ENCODE data around the gene SATB2. TPM values are rescaled to one million over a fixed set of nuclear protein-coding genes. Genes with fewer than 3 reads are reported as not detected.

SATB2 gene
- 3.2 and 19.1 TPM in 2 replicates for total RNA-seq (ENCODE audit: low replicate concordance)
- long read RNA-seq: 0 reads

DNA sequence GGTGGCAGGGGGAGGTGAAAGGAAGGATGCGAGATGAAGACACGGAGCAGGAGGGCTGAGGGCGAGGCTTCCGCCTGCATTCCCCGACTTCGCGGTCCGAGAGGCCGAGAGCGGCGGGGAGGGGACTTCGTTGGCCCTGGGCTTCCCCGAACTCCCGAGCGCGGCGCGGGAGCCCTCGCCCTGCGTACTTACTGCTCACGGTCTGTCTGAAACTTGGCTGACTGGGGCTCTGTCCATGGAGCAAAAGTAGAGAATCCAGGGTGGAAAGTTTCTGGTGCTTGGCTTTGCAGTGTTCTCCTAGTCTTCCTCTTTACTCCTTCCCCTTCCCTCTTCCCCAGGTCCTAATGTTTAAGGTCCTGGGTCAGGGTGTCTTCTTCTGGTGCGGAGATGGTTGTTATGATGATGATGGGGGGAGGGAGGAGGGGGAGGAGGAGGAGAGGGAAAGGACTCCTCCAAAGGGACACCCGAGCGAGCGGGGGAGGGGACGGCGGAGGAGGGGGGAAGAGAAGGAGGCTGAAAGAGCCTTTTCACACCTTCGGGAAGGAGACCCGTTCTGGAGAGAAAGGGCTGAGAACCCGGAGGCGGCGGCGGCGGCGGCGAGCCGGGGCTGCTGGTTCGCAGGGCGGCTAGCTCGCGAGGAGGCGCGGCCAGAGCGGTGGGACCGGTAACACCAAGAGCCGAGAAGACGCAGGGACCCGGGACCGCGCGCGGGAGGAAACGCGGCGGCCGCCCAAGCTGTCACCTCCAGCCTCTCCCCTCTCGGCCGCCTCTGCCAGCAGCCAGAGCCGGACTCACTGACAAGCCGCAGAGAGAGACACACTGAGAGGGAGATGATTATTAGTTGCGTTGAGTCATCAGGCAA, at the start of gene SATB2:
Gene SATB2 (minus strand): TSS at position 793 of the 862 bp plus-strand sequence. CDS start 1,902 bp downstream, outside the sequence.
- TF ChIP-seq, protein P1, sequence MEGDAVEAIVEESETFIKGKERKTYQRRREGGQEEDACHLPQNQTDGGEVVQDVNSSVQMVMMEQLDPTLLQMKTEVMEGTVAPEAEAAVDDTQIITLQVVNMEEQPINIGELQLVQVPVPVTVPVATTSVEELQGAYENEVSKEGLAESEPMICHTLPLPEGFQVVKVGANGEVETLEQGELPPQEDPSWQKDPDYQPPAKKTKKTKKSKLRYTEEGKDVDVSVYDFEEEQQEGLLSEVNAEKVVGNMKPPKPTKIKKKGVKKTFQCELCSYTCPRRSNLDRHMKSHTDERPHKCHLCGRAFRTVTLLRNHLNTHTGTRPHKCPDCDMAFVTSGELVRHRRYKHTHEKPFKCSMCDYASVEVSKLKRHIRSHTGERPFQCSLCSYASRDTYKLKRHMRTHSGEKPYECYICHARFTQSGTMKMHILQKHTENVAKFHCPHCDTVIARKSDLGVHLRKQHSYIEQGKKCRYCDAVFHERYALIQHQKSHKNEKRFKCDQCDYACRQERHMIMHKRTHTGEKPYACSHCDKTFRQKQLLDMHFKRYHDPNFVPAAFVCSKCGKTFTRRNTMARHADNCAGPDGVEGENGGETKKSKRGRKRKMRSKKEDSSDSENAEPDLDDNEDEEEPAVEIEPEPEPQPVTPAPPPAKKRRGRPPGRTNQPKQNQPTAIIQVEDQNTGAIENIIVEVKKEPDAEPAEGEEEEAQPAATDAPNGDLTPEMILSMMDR (conservative IDR thresholded peaks at IDR 0.05): no peak
- H3K27ac Mint-ChIP-seq: peak within 1 kb of the TSS; percentile 79

DNA sequence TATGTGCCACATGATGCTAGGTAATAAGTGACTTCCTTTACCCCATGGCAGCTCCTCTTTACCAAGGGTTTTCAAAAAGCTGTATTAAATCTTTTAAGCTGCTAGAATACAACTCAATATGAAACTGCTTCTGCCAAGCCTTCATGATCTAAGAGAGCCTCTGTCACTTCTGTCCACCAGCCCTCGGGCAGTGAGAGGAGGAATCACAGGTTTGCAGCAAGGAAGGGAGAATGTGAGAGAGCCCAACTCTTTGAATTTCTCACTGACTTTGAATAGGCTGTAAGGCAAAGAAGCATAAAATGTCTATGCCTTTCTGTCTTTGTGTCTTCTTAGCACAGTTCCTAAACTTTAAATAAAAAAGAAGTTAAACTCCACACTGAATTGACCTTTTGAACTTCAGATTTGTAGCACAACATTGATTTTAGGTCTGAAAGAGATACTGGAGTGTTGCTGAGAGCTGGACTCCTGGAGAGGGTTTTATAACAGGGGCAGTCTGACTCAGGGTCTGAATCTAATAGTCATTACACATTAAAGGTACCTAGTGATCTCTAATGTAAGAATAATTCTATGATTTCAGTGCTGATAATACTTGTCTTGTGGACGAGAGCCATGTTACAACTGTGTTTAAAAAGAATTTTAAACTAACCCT, 48.1 kb upstream of the SATB2 start:
- no peak for DNase-seq (ENCODE audit: extremely low spot score, unreplicated experiment)
- H3K9me3 Mint-ChIP-seq: no peaks in the 10 kb centered on the region
- TF ChIP-seq, protein P1 (conservative IDR thresholded peaks at IDR 0.05): no peak
- no peaks in the 10 kb centered on the region for H3K27me3 Mint-ChIP-seq
- no peak overlapping the region for H3K27ac Mint-ChIP-seq
- H3K4me1 Mint-ChIP-seq (ENCODE audit: unreplicated experiment): no peaks in the 10 kb centered on the region
- H3K36me3 Mint-ChIP-seq: no peaks in the 10 kb centered on the region
- H3K4me3 Mint-ChIP-seq: no peak overlapping the region

More for the DNA sequence above, at the start of gene SATB2:
- no peak for DNase-seq (ENCODE audit: extremely low spot score, unreplicated experiment)
- H3K9me3 Mint-ChIP-seq: no peaks in the 10 kb centered on the region
- peaks cover 77% of the 10 kb centered on the region for H3K27me3 Mint-ChIP-seq
- H3K4me3 Mint-ChIP-seq: peak within 1 kb of the TSS; percentile 92
- peaks cover 16% of the 10 kb centered on the region for H3K4me1 Mint-ChIP-seq (ENCODE audit: unreplicated experiment)
- no peaks in the 10 kb centered on the region for H3K36me3 Mint-ChIP-seq

DNA sequence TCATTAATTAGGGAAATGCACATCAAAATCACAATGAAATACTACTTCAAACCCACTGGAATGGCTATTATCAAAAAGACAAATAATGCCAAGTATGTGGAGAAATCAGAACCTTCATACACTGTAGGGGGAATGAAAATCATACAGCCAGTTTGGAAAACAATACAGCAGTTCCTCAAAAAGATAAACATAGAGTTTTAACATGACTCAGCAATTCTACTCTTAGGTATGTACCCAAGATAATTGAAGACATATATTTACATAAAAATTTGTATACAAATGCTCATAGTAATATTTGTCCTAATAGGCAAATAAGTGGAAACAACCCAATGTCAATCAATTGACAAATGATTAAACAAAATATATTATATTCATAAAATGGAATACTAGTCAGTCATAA, 45.4 kb upstream of the SATB2 start:
- Mint-ChIP-seq H3K4me1 (ENCODE audit: unreplicated experiment) (no peaks in the 10 kb centered on the region), H3K27ac (no peak overlapping the region), H3K4me3 (no peak overlapping the region)

DNA sequence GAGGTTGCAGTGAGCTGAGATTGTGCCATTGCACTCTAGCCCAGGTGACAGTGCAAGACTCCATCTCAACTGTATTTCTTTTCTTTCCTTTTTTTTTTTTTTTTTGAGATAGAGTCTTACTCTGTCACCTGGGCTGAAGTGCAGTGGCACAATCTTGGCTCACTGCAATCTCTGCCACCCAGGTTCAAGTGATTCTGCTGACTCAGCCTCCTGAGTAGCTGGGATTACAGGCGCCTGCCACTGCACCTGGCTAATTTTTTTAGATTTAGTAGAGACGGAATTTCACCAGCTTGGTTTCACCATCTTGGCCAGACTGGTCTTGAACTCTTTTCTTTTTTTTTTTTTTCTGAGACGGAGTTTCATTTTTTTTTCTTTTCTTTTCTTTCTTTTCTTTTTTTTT, 41.3 kb upstream of the SATB2 start:
- Mint-ChIP-seq H3K9me3 (no peaks in the 10 kb centered on the region), H3K27me3 (no peaks in the 10 kb centered on the region), H3K36me3 (no peaks in the 10 kb centered on the region), H3K27ac (no peak overlapping the region), H3K4me3 (no peak overlapping the region), H3K4me1 (ENCODE audit: unreplicated experiment) (no peaks in the 10 kb centered on the region)
- no peak for DNase-seq (ENCODE audit: extremely low spot score, unreplicated experiment)
- TF ChIP-seq, protein P1 (conservative IDR thresholded peaks at IDR 0.05): no peak

More for the DNA sequence above, 45.4 kb upstream of the SATB2 start:
- Mint-ChIP-seq H3K36me3 (no peaks in the 10 kb centered on the region), H3K9me3 (no peaks in the 10 kb centered on the region), H3K27me3 (no peaks in the 10 kb centered on the region)
- no peak for DNase-seq (ENCODE audit: extremely low spot score, unreplicated experiment)
- TF ChIP-seq, protein P1 (conservative IDR thresholded peaks at IDR 0.05): no peak

DNA sequence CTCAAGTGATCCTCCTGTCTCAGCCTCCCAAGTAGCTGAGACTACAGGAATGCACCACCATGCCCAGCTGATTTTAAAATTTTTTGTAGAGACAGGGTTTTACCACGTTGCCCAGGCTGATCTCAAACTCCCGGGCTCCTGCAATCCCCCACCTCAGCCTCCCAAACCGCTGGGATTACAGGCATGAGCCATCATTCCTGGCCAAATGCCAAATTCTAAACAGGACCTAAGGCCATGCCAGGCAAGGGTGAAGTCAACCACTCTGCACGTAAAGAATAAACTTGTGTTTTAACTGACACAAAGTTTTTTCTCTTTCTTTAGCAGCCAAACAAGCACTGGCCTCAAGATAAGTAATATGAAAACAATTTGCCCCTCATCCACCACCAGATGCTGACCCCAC, 37.4 kb upstream of the SATB2 start:
- no peak for DNase-seq (ENCODE audit: extremely low spot score, unreplicated experiment)
- Mint-ChIP-seq H3K27ac (no peak overlapping the region), H3K4me3 (no peak overlapping the region), H3K4me1 (ENCODE audit: unreplicated experiment) (no peaks in the 10 kb centered on the region), H3K27me3 (no peaks in the 10 kb centered on the region), H3K36me3 (no peaks in the 10 kb centered on the region), H3K9me3 (no peaks in the 10 kb centered on the region)
- TF ChIP-seq, protein P1 (conservative IDR thresholded peaks at IDR 0.05): no peak

Measured in type B pancreatic cell (in vitro differentiated cells).